Measurements from ENCODE around the gene IL18BP. TPM values are rescaled to one million over a fixed set of nuclear protein-coding genes. Genes with fewer than 3 reads are reported as not detected.

IL18BP gene
- total and polyA plus RNA-seq, 5 donors = 2.7 to 5.3 (median 3.8) TPM

- WGBS = 38% methylated on average over 4 of the region's 4 CpGs
- intact Hi-C loops (cut with DNase I) = no loop called here
- peak overlapping the region; percentile 59 for H3K4me3 ChIP-seq (ENCODE audit: low read length)
- H3K4me1 ChIP-seq (ENCODE audit: control insufficient read depth, insufficient read depth, low read length) = peaks cover 13% of the 10 kb centered on the region
- DNase-seq (peak; percentile 61 to 85 (median 79)), ATAC-seq (peak in 1 of 2 donors; percentile 7)
- peak overlapping the region; percentile 91 for H3K27ac ChIP-seq (ENCODE audit: low read length)
- no peaks in the 10 kb centered on the region for H3K27me3 ChIP-seq (ENCODE audit: control insufficient read depth, insufficient read depth)
- H3K9me3 ChIP-seq (ENCODE audit: control insufficient read depth, low read length) = no peaks in the 10 kb centered on the region
Observed at GRCh38 chr11:72037554-72038311, 39.0 kb downstream of the IL18BP start.

- Histone ChIP-seq H3K4me3 (ENCODE audit: low read length) (peak overlapping the region; percentile 59), H3K4me1 (ENCODE audit: control insufficient read depth, insufficient read depth, low read length) (peaks cover 13% of the 10 kb centered on the region), H3K27me3 (ENCODE audit: control insufficient read depth, insufficient read depth) (no peaks in the 10 kb centered on the region), H3K9me3 (ENCODE audit: control insufficient read depth, low read length) (no peaks in the 10 kb centered on the region), H3K27ac (ENCODE audit: low read length) (peak overlapping the region; percentile 91)
- WGBS = 5% methylated on average over 2 of the region's 2 CpGs
- intact Hi-C loops (cut with DNase I) = no loop called here
- peak; percentile 67 to 87 (median 83) for DNase-seq
- peak; percentile 69 to 78 for ATAC-seq
Observed at GRCh38 chr11:72038491-72038890, 39.8 kb downstream of the IL18BP start.

GRCh38 chr11:72039031-72039855 is 40.5 kb downstream of the IL18BP start:
- H3K4me1 ChIP-seq (ENCODE audit: control insufficient read depth, insufficient read depth, low read length) = peaks cover 13% of the 10 kb centered on the region
- DNase-seq (peak in 2 of 3 donors; percentile 70 to 76), ATAC-seq (no peak)
- peak overlapping the region; percentile 59 for H3K4me3 ChIP-seq (ENCODE audit: low read length)
- WGBS = 12% methylated on average over 5 of the region's 5 CpGs
- intact Hi-C loops (cut with DNase I) = no loop called here
- no peaks in the 10 kb centered on the region for H3K9me3 ChIP-seq (ENCODE audit: control insufficient read depth, low read length)
- peak overlapping the region; percentile 91 for H3K27ac ChIP-seq (ENCODE audit: low read length)
- no peaks in the 10 kb centered on the region for H3K27me3 ChIP-seq (ENCODE audit: control insufficient read depth, insufficient read depth)

GRCh38 chr11:72039856-72040401 is 41.2 kb downstream of the IL18BP start:
- intact Hi-C loops (cut with DNase I) = loop anchor here in 2 of 4 donors (5.0 kb wide), 2 partner anchors 37 to 42 kb away; partner anchors contain the start of genes LRRC51 (in 1 of the 2) and NUMA1 (in 1 of the 2)
- Histone ChIP-seq H3K4me1 (ENCODE audit: control insufficient read depth, insufficient read depth, low read length) (peaks cover 13% of the 10 kb centered on the region), H3K4me3 (ENCODE audit: low read length) (peak overlapping the region; percentile 59), H3K9me3 (ENCODE audit: control insufficient read depth, low read length) (no peaks in the 10 kb centered on the region), H3K27me3 (ENCODE audit: control insufficient read depth, insufficient read depth) (no peaks in the 10 kb centered on the region), H3K27ac (ENCODE audit: low read length) (peak overlapping the region; percentile 91)
- DNase-seq (no peak), ATAC-seq (no peak)
- WGBS = 3% methylated on average over 6 of the region's 6 CpGs

- WGBS = under 1% methylated on average over 23 of the region's 23 CpGs
- H3K27ac ChIP-seq (ENCODE audit: low read length) = peak overlapping the region; percentile 91
- H3K4me1 ChIP-seq (ENCODE audit: control insufficient read depth, insufficient read depth, low read length) = peaks cover 13% of the 10 kb centered on the region
- no peaks in the 10 kb centered on the region for H3K9me3 ChIP-seq (ENCODE audit: control insufficient read depth, low read length)
- DNase-seq (peak; percentile 96 to 99 (median 99)), ATAC-seq (peak; percentile 88 to 89)
- peak overlapping the region; percentile 59 for H3K4me3 ChIP-seq (ENCODE audit: low read length)
- intact Hi-C loops (cut with DNase I) = loop anchor here in 2 of 4 donors (5.0 kb wide), 2 partner anchors 37 to 42 kb away; partner anchors contain the start of genes LRRC51 (in 1 of the 2) and NUMA1 (in 1 of the 2)
- no peaks in the 10 kb centered on the region for H3K27me3 ChIP-seq (ENCODE audit: control insufficient read depth, insufficient read depth)
Observed at GRCh38 chr11:72040491-72041363, 42.0 kb downstream of the IL18BP start.

DNA sequence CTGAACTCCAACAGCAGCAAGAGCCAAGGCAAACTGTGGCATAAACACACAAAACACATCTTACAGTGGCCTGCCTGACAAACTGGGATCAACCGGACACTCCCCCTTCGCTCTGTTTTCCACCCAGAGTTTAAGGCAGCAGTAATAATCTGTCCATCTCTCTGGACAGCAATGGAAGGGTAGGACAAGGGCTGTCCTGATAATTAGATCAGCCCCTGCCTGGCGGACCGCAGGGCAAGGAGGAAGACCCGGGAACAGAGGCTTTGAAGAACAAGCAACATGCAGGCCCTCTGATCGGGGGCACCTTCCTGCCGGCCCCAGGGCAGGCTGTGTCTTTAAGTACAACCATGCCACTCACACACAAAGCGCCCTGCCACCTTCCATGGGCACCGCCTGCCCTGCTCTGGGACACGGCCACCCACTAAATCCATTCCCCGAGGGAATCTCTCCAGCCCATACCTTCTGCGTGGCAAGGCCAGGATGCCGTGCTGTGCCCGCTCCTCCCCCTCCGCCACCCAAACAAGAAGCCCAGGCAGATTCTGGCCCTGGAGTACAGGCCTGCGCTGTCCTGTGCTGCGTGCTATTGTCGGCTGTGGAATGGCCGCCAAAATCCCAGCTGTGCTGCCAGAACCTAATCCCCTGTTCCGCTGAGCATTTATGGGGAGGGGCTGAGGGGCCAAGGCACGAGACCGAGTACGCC is 42.8 kb downstream of the IL18BP start:
- H3K27me3 ChIP-seq (ENCODE audit: control insufficient read depth, insufficient read depth) = no peaks in the 10 kb centered on the region
- H3K4me3 ChIP-seq (ENCODE audit: low read length) = peak overlapping the region; percentile 59
- H3K9me3 ChIP-seq (ENCODE audit: control insufficient read depth, low read length) = no peaks in the 10 kb centered on the region
- H3K4me1 ChIP-seq (ENCODE audit: control insufficient read depth, insufficient read depth, low read length) = peaks cover 15% of the 10 kb centered on the region
- peak; percentile 67 to 74 for ATAC-seq
- peak overlapping the region; percentile 91 for H3K27ac ChIP-seq (ENCODE audit: low read length)
- intact Hi-C loops (cut with DNase I) = loop anchor here in 2 of 4 donors (5.0 kb wide), 2 partner anchors 36 to 41 kb away; partner anchors contain the start of genes LRRC51 (in 1 of the 2) and NUMA1 (in 1 of the 2)
- 1% methylated on average over 23 of the region's 23 CpGs for whole genome bisulfite sequencing
- peak; percentile 75 to 92 (median 92) for DNase-seq

- H3K4me3 ChIP-seq (ENCODE audit: low read length) = peak overlapping the region; percentile 59
- intact Hi-C loops (cut with DNase I) = loop anchor here in 2 of 4 donors (5.0 kb wide), 2 partner anchors 35 to 40 kb away; partner anchors contain the start of genes LRRC51 (in 1 of the 2) and NUMA1 (in 1 of the 2)
- H3K27ac ChIP-seq (ENCODE audit: low read length) = peak overlapping the region; percentile 91
- WGBS = 24% methylated on average over 5 of the region's 5 CpGs
- DNase-seq (no peak), ATAC-seq (no peak)
- H3K9me3 ChIP-seq (ENCODE audit: control insufficient read depth, low read length) = no peaks in the 10 kb centered on the region
- H3K4me1 ChIP-seq (ENCODE audit: control insufficient read depth, insufficient read depth, low read length) = peaks cover 11% of the 10 kb centered on the region
- no peaks in the 10 kb centered on the region for H3K27me3 ChIP-seq (ENCODE audit: control insufficient read depth, insufficient read depth)
Observed at GRCh38 chr11:72042064-72042745, 43.5 kb downstream of the IL18BP start.

GRCh38 chr11:72045849-72046248 is 47.1 kb downstream of the IL18BP start:
- Histone ChIP-seq H3K4me3 (ENCODE audit: low read length) (no peak overlapping the region), H3K27me3 (ENCODE audit: control insufficient read depth, insufficient read depth) (no peaks in the 10 kb centered on the region), H3K9me3 (ENCODE audit: control insufficient read depth, low read length) (no peaks in the 10 kb centered on the region), H3K27ac (ENCODE audit: low read length) (no peak overlapping the region), H3K4me1 (ENCODE audit: control insufficient read depth, insufficient read depth, low read length) (peaks cover 5% of the 10 kb centered on the region)
- ATAC-seq (no peak), DNase-seq (peak; percentile 31 to 63 (median 61))
- intact Hi-C loops (cut with DNase I) = no loop called here
- 70% methylated on average over 5 of the region's 5 CpGs for WGBS

DNA sequence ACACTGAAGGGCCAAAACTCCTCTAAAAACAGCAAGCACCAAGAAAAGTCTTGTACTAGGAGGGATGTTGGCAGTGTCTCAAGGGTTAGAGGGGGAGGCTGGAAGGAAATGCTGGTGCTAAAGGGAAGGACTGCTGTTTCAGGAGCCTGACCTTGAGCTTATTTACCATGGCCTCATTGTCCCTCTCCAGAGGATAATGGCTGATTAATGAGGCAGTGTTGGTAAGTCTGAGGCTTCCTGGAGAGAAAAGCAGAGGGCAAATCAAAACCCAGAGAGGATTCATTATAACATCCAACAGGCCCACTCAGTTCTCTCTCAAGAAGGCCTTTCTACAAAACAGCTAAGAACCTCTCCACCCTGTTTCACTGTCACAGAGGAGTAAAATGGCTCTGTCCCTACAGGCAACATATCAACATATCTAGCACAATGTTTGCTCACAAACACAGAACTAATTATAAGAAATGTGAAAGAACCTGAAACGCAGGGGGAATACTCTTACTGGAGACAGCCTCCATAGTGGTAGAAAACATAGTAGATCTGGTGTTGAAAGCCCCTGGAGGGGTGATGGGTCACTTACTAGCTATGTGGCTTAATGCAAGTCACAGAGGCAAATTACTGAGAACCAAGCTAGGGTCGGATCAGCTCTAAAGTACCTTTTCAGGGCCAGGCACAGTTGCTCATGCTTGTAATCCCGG is 50.2 kb downstream of the IL18BP start:
- DNase-seq (no peak), ATAC-seq (peak; percentile 46 to 80)
- Histone ChIP-seq H3K4me1 (ENCODE audit: control insufficient read depth, insufficient read depth, low read length) (peaks cover 5% of the 10 kb centered on the region), H3K9me3 (ENCODE audit: control insufficient read depth, low read length) (no peaks in the 10 kb centered on the region), H3K27ac (ENCODE audit: low read length) (peak overlapping the region; percentile 1), H3K4me3 (ENCODE audit: low read length) (no peak overlapping the region), H3K27me3 (ENCODE audit: control insufficient read depth, insufficient read depth) (no peaks in the 10 kb centered on the region)
- intact Hi-C loops (cut with DNase I) = no loop called here
- 82% methylated on average over 3 of the region's 3 CpGs for WGBS

Measured in right cardiac atrium (tissue), 5 donors.